Lower leg skin (tissue), 4 donors: Measurements from ENCODE around the gene RAPGEF5. TPM values are rescaled to one million over a fixed set of nuclear protein-coding genes. Genes with fewer than 3 reads are reported as not detected.

ENCODE experiments used
- DNase-seq, 2 donors: peaks; one replicate each; pipeline ENCODE4 v3.0.0-alpha.2; 2019; ENCODE audit warnings: low spot score in 2 of 2
- H3K4me3 ChIP-seq: fragments of 200-600 bp; sonication (generic); 2 replicates; pipeline ENCODE4 v1.5.1; 2017; ENCODE audit warnings: mild to moderate bottlenecking, low read depth; ENCODE audit not compliant: poor library complexity, severe bottlenecking
- POLR2A ChIP-seq, 2 donors: fragments of 450-650 bp; IDR thresholded peaks; one replicate each; pipeline ENCODE4 v1.6.1; 2016 to 2017; ENCODE audit warnings: antibody characterized with exemption in 2 of 2, mild to moderate bottlenecking in 1 of 2, moderate library complexity in 1 of 2
- WGBS, 2 donors: methylation state at CpG; one replicate each; pipeline ENCODE4 v1.1.5; 2018; 5-methylcytosine and 5-hydroxymethylcytosine counted together
- intact Hi-C: fragments of 100-400 bp; cut with DNase I; formaldehyde crosslinking; loops from one replicate; pipeline ENCODE4 v1.15.0; 2023; ENCODE audit warnings: low total_unique reads
- total RNA-seq, 4 donors: library from RNA; depleted of rRNA; stranded (reverse); fragments of >200 nt; gene quantifications; one replicate each; pipeline ENCODE4 v1.1.0, GENCODE V29; 2016
- TF ChIP-seq, protein P1 (sequence below), 3 donors: fragments of 450-650 bp; IDR thresholded peaks; one replicate each; pipeline ENCODE4 v1.5.1; 2016; ENCODE audit warnings: antibody characterized with exemption in 3 of 3, mild to moderate bottlenecking in 3 of 3, moderate library complexity in 2 of 3

Gene RAPGEF5
- total RNA-seq, 4 donors from 2014 or later, result 19.4 to 47.7 (median 25.2) TPM

DNA sequence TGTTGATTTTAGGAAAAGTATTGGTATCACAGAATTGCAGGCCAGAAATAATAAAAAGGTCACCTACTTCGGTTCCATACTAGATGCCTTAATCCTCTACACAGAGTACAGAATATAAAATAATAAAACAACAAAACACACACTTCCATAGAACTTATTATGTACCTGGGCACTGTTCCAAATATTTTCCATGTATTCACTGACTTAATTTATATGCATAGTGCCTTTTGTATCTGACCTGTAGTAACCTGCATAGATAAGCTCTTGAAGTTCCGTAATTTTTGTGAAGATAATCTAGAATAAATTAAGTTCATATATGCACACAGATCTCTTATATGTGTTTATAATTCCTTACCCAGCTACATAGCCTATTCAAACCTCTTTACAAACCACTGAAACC is 78.3 kb downstream of the RAPGEF5 start:
- DNase-seq, result no peak
- intact Hi-C loops, result no loop called here
- 56 to 61% methylated on average over 2 of the region's 2 CpGs for WGBS, 2 donors
- TF ChIP-seq, protein P1, sequence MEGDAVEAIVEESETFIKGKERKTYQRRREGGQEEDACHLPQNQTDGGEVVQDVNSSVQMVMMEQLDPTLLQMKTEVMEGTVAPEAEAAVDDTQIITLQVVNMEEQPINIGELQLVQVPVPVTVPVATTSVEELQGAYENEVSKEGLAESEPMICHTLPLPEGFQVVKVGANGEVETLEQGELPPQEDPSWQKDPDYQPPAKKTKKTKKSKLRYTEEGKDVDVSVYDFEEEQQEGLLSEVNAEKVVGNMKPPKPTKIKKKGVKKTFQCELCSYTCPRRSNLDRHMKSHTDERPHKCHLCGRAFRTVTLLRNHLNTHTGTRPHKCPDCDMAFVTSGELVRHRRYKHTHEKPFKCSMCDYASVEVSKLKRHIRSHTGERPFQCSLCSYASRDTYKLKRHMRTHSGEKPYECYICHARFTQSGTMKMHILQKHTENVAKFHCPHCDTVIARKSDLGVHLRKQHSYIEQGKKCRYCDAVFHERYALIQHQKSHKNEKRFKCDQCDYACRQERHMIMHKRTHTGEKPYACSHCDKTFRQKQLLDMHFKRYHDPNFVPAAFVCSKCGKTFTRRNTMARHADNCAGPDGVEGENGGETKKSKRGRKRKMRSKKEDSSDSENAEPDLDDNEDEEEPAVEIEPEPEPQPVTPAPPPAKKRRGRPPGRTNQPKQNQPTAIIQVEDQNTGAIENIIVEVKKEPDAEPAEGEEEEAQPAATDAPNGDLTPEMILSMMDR (IDR thresholded peaks at IDR 0.05), result no peak
- no peak for TF ChIP-seq POLR2A (IDR thresholded peaks at IDR 0.05)
- no peak overlapping the region for H3K4me3 ChIP-seq

DNA sequence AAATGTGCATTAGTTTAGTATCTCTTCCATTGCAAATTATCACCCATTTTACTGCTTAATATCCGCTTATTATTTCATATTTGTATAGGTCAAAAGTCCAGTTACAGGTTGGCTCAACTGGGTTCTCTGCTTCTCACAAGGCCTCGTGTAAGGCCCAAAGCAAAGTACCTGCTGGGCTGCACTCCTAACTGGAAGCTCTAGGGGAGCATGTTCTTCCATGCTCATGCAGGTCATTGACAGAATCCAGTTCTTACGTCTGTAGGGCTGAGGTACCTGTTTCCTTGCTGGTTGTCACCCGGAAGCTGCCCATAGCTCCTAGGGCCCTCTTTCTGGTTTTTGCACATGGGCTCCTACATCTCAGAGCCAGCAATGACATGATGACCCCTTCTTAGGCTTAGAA is 79.6 kb downstream of the RAPGEF5 start:
- no peak overlapping the region for H3K4me3 ChIP-seq
- intact Hi-C loops, result no loop called here
- WGBS, 2 donors, result 96 to 98% methylated on average over 4 of the region's 4 CpGs

DNA sequence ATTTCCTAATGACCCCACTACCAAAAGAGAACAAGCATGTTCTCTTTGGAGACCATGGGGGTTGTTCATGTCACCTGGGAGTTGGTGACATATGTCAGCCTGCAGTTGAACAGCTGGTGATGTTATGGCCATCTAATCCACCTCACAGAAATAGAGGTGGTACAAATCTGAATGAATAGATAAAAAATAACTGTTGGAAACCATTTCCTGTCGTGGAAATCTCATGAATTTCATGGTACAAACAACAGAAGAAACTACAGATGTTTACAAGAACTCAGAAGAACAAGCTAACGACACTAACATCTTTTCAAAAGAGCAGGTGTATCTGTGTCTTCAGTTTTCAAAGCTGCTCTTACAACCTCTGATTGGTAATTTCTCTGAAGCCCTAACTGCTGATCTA is 81.3 kb downstream of the RAPGEF5 start:
- intact Hi-C loops, result no loop called here
- TF ChIP-seq, protein P1 (IDR thresholded peaks at IDR 0.05), result no peak
- no peak for TF ChIP-seq POLR2A (IDR thresholded peaks at IDR 0.05)
- H3K4me3 ChIP-seq, result no peak overlapping the region
- WGBS, 2 donors, result 74 to 79% methylated on average over 2 of the region's 2 CpGs
- DNase-seq, result no peak

More for the DNA sequence above, 79.6 kb downstream of the RAPGEF5 start:
- no peak for DNase-seq
- no peak for TF ChIP-seq POLR2A (IDR thresholded peaks at IDR 0.05)
- TF ChIP-seq, protein P1 (IDR thresholded peaks at IDR 0.05), result no peak

DNA sequence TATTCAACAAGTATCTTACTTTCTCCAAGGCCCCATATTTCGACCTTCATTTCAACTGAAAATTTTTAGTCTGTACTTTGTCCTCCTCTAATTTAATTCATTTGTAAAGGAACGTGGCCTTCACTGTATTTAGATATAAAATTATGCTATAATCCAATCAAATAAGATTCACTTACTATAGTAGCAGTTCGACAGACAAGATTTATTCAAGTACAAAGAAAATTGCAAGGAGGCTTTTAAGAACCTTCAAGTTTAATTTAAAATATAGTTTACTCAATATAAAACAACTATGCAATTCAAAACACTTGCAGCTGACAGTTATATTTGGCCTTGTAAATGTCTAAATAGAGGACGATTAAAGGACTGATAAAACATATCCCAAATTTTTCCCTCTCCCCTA is 85.6 kb downstream of the RAPGEF5 start:
- H3K4me3 ChIP-seq, result no peak overlapping the region
- WGBS, 2 donors, result 76 to 81% methylated on average over 4 of the region's 4 CpGs
- no peak for TF ChIP-seq POLR2A (IDR thresholded peaks at IDR 0.05)
- TF ChIP-seq, protein P1 (IDR thresholded peaks at IDR 0.05), result no peak
- intact Hi-C loops, result no loop called here
- DNase-seq, result no peak

DNA sequence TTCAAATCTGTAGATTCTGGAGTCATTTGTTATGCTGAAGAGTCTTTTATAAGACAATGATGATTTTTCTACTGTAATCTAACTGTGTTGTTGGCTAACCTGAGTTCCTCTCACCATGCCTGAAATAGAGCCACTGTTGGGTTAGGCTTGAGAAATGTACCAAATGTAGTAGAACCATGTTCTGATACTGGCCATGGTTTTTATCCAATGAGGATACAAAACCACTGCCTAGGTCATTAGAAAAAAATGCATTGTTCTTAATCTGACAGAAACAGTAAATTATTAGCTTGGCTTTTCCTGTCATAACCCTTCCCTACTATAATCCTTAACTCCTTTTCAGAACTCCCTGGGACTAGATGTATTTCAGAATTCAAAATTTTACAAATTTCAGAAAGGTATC is 86.6 kb downstream of the RAPGEF5 start:
- no peak for TF ChIP-seq POLR2A (IDR thresholded peaks at IDR 0.05)
- TF ChIP-seq, protein P1 (IDR thresholded peaks at IDR 0.05), result no peak
- H3K4me3 ChIP-seq, result no peak overlapping the region
- intact Hi-C loops, result no loop called here
- no peak for DNase-seq

DNA sequence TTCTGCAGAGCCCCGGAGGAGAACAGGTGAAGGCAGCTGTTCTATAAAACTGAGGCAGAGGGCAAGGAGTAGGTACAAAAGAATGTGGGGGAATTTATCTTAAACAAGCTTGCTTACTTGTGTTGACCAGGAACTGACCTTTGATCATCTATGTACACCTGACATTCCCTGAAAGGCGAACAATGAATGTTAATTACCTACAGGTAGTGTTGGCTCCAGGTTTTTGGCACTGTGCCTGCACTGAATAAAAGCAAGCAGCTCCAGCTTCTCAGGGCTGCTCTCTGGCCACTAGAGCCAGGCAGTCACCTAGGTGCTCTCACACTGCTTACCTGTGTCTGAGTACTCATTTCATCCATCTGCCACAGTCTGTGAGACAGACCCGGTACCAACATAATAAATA is 87.0 kb downstream of the RAPGEF5 start:
- TF ChIP-seq, protein P1 (IDR thresholded peaks at IDR 0.05), result no peak
- TF ChIP-seq POLR2A (IDR thresholded peaks at IDR 0.05), result no peak
- no peak overlapping the region for H3K4me3 ChIP-seq
- WGBS, 2 donors, result 87% methylated on average over 3 of the region's 3 CpGs
- intact Hi-C loops, result no loop called here
- DNase-seq, result no peak
